ENCODE results near the gene LAMA2.

Gene LAMA2

GRCh38 chr6:129368970-129369369 lies 486.0 kb downstream of the LAMA2 start:
- no peak overlapping the region for H3K4me3 ChIP-seq (ENCODE audit: low read length, poor library complexity, severe bottlenecking)
- no peaks in the 10 kb centered on the region for H3F3A ChIP-seq (ENCODE audit: low read depth)
- H3K36me3 ChIP-seq (ENCODE audit: insufficient read depth, low read length) = no peaks in the 10 kb centered on the region
- no peaks in the 10 kb centered on the region for H3K9me3 ChIP-seq (ENCODE audit: insufficient read depth, low read depth, low read length)
- no peak overlapping the region for H3K9ac ChIP-seq (ENCODE audit: low read depth, low read length, poor library complexity, severe bottlenecking)
- no peak overlapping the region for H2AFZ ChIP-seq (ENCODE audit: low read length)
- H3K9me2 ChIP-seq (replicated peaks; ENCODE audit: low read depth, low read length) = no peaks in the 10 kb centered on the region
- H3K4me1 ChIP-seq (ENCODE audit: insufficient read depth, low read length, poor library complexity, severe bottlenecking) = peaks cover 3% of the 10 kb centered on the region
- H3K4me2 ChIP-seq (ENCODE audit: low read depth, low read length, poor library complexity, severe bottlenecking) = no peak overlapping the region
- no peaks in the 10 kb centered on the region for H3K79me2 ChIP-seq (ENCODE audit: insufficient read depth, low read length)
- TF ChIP-seq, protein P1, sequence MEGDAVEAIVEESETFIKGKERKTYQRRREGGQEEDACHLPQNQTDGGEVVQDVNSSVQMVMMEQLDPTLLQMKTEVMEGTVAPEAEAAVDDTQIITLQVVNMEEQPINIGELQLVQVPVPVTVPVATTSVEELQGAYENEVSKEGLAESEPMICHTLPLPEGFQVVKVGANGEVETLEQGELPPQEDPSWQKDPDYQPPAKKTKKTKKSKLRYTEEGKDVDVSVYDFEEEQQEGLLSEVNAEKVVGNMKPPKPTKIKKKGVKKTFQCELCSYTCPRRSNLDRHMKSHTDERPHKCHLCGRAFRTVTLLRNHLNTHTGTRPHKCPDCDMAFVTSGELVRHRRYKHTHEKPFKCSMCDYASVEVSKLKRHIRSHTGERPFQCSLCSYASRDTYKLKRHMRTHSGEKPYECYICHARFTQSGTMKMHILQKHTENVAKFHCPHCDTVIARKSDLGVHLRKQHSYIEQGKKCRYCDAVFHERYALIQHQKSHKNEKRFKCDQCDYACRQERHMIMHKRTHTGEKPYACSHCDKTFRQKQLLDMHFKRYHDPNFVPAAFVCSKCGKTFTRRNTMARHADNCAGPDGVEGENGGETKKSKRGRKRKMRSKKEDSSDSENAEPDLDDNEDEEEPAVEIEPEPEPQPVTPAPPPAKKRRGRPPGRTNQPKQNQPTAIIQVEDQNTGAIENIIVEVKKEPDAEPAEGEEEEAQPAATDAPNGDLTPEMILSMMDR (conservative IDR thresholded peaks at IDR 0.05; ENCODE audit: low read length) = no peak
- TF ChIP-seq EZH2phosphoT487 (IDR thresholded peaks at IDR 0.05; ENCODE audit: borderline replicate concordance) = no peak
- no peaks in the 10 kb centered on the region for H4K20me1 ChIP-seq (ENCODE audit: insufficient read depth, low read length, poor library complexity, severe bottlenecking)
- H3K27me3 ChIP-seq (ENCODE audit: insufficient read depth, low read length, poor library complexity, severe bottlenecking) = no peaks in the 10 kb centered on the region

- Histone ChIP-seq H3K9me3 (ENCODE audit: insufficient read depth, low read depth, low read length) (no peaks in the 10 kb centered on the region), H4K20me1 (ENCODE audit: insufficient read depth, low read length, poor library complexity, severe bottlenecking) (no peaks in the 10 kb centered on the region), H3K4me1 (ENCODE audit: insufficient read depth, low read length, poor library complexity, severe bottlenecking) (peaks cover 3% of the 10 kb centered on the region), H3K36me3 (ENCODE audit: insufficient read depth, low read length) (no peaks in the 10 kb centered on the region), H3K9ac (ENCODE audit: low read depth, low read length, poor library complexity, severe bottlenecking) (no peak overlapping the region), H3K79me2 (ENCODE audit: insufficient read depth, low read length) (no peaks in the 10 kb centered on the region), H2AFZ (ENCODE audit: low read length) (peak overlapping the region; percentile 70; the same call in 1 of the 2 replicates), H3K4me3 (ENCODE audit: low read length, poor library complexity, severe bottlenecking) (no peak overlapping the region), H3F3A (ENCODE audit: low read depth) (no peaks in the 10 kb centered on the region), H3K9me2 (replicated peaks; ENCODE audit: low read depth, low read length) (no peaks in the 10 kb centered on the region), H3K4me2 (ENCODE audit: low read depth, low read length, poor library complexity, severe bottlenecking) (no peak overlapping the region), H3K27me3 (ENCODE audit: insufficient read depth, low read length, poor library complexity, severe bottlenecking) (no peaks in the 10 kb centered on the region)
- no peak for TF ChIP-seq EZH2phosphoT487 (IDR thresholded peaks at IDR 0.05; ENCODE audit: borderline replicate concordance)
- TF ChIP-seq, protein P1 (conservative IDR thresholded peaks at IDR 0.05; ENCODE audit: low read length) = no peak
Observed at GRCh38 chr6:129369737-129370136, 486.8 kb downstream of the LAMA2 start.

GRCh38 chr6:129370268-129370916 lies 487.5 kb downstream of the LAMA2 start:
- Histone ChIP-seq H3K9ac (ENCODE audit: low read depth, low read length, poor library complexity, severe bottlenecking) (no peak overlapping the region), H3K9me2 (replicated peaks; ENCODE audit: low read depth, low read length) (no peaks in the 10 kb centered on the region), H3K27me3 (ENCODE audit: insufficient read depth, low read length, poor library complexity, severe bottlenecking) (no peaks in the 10 kb centered on the region), H3K4me3 (ENCODE audit: low read length, poor library complexity, severe bottlenecking) (no peak overlapping the region), H3K9me3 (ENCODE audit: insufficient read depth, low read depth, low read length) (no peaks in the 10 kb centered on the region), H3F3A (ENCODE audit: low read depth) (no peaks in the 10 kb centered on the region), H3K36me3 (ENCODE audit: insufficient read depth, low read length) (no peaks in the 10 kb centered on the region), H3K4me1 (ENCODE audit: insufficient read depth, low read length, poor library complexity, severe bottlenecking) (peaks cover 3% of the 10 kb centered on the region), H3K4me2 (ENCODE audit: low read depth, low read length, poor library complexity, severe bottlenecking) (peak overlapping the region; percentile 43), H2AFZ (ENCODE audit: low read length) (peak overlapping the region; percentile 70; the same call in 1 of the 2 replicates), H3K79me2 (ENCODE audit: insufficient read depth, low read length) (no peaks in the 10 kb centered on the region), H4K20me1 (ENCODE audit: insufficient read depth, low read length, poor library complexity, severe bottlenecking) (no peaks in the 10 kb centered on the region)
- TF ChIP-seq EZH2phosphoT487 (IDR thresholded peaks at IDR 0.05; ENCODE audit: borderline replicate concordance) = no peak
- TF ChIP-seq, protein P1 (conservative IDR thresholded peaks at IDR 0.05; ENCODE audit: low read length) = peak; percentile 89
